GM13976 (cell line): ENCODE results near the gene SEBOX.
A peak's percentile ranks its signal among the peaks of the same experiment; 100 is the strongest.

Experiments used
- DNase-seq: peaks from one replicate; pipeline ENCODE4 v3.0.0; 2012; ENCODE audit warnings: low spot score
- in situ Hi-C: fragments of 300-500 bp; cut with MboI; formaldehyde crosslinking; loops from one replicate; pipeline ENCODE4 v1.12.0; 2022; ENCODE audit warnings: low sequenced_read_pairs, mixed read lengths, inconsistent platforms; ENCODE audit not compliant: unreplicated experiment
- TF ChIP-seq, protein P1 (sequence below): IDR thresholded peaks from 2 replicates; pipeline ENCODE4 v1.5.1; 2012; ENCODE audit warnings: borderline replicate concordance, mild to moderate bottlenecking; ENCODE audit not compliant: insufficient read depth; ENCODE audit errors: extremely low read depth, missing control alignments, control extremely low read depth

SEBOX gene

DNA sequence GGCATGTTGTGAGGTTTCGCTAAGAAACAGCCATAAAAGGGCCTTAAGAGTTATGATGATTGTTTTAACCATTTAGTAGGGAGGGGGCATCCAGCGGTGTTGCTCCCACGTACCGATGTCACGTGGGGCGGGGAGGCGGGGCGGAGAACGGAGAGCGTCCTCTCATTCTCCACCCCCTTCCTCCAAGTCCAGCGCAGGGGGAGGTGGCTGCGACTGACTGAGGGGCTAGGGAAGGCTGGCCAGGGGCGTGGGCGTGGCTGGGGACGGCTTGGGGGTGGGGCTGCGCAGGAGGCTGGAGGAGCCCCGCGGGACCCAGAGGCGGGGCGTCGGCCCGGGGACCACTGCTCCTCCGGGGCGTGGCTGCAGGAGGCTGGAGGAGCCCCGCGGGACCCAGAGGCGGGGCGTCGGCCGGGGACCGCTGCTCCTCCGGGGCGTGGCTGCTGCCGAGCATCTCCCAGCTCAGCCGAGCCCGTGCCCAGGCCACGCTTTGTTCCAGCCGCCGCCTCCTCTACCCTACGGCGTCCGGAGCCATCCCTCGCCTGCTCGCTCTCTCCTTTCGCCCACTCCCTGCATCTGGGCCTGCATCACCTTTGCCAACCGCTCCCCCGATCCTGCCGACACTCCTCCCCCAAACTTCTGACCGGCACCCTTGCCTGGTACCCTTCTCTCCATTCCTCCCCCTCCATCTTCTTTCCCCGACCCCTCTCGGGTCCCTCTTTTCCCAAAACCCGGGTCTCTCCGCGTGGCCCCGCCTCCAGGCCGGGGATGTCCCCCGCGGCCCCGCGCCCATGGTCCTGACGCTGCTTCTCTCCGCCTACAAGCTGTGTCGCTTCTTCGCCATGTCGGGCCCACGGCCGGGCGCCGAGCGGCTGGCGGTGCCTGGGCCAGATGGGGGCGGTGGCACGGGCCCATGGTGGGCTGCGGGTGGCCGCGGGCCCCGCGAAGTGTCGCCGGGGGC lies 6.5 kb upstream of the SEBOX start, which contains the start of gene SARM1:
Gene SARM1 (plus strand): TSS at position 450 of the 958 bp plus-strand sequence. CDS start 339 bp downstream, at position 789.
- TF ChIP-seq, protein P1, sequence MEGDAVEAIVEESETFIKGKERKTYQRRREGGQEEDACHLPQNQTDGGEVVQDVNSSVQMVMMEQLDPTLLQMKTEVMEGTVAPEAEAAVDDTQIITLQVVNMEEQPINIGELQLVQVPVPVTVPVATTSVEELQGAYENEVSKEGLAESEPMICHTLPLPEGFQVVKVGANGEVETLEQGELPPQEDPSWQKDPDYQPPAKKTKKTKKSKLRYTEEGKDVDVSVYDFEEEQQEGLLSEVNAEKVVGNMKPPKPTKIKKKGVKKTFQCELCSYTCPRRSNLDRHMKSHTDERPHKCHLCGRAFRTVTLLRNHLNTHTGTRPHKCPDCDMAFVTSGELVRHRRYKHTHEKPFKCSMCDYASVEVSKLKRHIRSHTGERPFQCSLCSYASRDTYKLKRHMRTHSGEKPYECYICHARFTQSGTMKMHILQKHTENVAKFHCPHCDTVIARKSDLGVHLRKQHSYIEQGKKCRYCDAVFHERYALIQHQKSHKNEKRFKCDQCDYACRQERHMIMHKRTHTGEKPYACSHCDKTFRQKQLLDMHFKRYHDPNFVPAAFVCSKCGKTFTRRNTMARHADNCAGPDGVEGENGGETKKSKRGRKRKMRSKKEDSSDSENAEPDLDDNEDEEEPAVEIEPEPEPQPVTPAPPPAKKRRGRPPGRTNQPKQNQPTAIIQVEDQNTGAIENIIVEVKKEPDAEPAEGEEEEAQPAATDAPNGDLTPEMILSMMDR: no peak
- in situ Hi-C loops: loop anchor here (10.0 kb wide), 1 partner anchor 63 kb away; no protein-coding TSS in a partner anchor

DNA sequence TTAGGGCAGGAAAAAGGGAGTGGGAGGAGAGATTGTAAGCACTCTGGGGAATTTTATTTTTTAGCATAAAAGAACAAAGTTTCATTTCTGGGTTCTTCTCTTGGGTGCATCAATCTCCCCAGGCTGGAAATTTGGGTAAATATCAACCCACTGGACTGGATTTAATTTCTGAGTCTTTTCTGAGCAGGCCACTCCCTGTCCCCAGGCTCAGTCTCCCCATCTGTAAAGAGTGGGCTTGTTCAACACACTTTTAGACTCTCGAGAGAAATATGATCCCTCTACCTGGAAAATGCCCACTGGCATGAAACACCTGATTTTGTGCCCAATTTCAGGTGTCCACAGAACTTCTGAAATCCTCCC lies 5.7 kb upstream of the SEBOX start:
- DNase-seq: no peak
- in situ Hi-C loops: loop anchor here (10.0 kb wide), 1 partner anchor 64 kb away; no protein-coding TSS in a partner anchor
- TF ChIP-seq, protein P1: no peak

More for the DNA sequence above, 6.5 kb upstream of the SEBOX start, which contains the start of gene SARM1:
- peak; percentile 96 for DNase-seq

DNA sequence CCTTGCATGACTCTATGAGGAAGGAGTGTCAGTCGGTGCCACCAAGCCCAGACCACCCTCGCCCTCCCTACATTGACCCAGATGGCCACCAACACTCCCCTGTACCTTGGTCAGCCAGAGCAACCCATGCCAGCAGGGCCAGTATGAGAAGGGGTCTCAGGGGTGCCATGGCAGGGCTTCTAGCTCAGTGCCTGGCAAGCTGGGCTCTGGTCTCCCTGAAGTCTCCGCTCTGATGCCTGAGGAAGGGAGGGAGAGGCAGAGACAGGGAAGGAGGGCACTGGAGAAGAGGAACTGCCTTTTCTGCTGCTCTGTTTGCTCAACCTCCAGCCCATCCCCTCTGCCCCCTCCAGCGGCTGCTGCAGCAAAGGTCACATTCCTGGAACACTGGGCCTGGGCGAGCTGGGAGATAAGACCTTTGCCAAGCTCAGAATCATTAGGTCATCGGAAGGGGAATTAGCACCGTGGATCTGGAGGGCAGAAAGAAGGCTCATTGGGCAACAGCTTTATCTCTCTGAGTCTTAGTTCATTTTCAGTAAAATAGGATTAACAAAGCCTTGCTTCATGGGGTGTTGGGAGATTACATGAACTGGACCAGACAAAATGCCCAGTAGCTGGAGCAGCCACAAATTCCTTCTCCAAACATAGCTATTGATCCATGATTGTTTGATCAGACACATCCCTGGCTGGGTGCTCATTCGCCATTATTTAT lies 5.2 kb upstream of the SEBOX start, which contains the start of gene VTN:
Gene VTN (minus strand): TSS at position 273 of the 709 bp plus-strand sequence. CDS start 104 bp downstream, at position 169.
- in situ Hi-C loops: loop anchor here (10.0 kb wide), 1 partner anchor 65 kb away; no protein-coding TSS in a partner anchor
- TF ChIP-seq, protein P1: no peak

DNA sequence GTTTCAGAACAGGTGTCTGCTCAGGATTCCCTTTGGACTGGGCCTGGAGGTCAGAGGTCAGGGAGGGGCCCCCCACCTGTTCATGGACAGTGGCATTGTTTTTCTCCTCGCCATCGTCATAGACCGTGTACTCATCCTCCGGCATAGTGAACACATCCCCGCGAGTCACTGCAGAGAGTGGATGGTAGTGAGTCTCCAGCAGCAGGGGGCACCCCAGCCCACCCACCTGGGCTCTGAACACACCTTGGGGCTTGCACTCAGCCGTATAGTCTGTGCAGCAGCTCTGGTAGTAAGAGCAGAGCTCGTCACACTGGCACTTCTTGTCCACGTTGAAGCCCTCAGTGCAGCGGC lies 4.7 kb upstream of the SEBOX start:
- TF ChIP-seq, protein P1: no peak
- no peak for DNase-seq
- in situ Hi-C loops: loop anchor here (10.0 kb wide), 1 partner anchor 65 kb away; no protein-coding TSS in a partner anchor

More for the DNA sequence above, 5.2 kb upstream of the SEBOX start, which contains the start of gene VTN:
- DNase-seq: no peak

DNA sequence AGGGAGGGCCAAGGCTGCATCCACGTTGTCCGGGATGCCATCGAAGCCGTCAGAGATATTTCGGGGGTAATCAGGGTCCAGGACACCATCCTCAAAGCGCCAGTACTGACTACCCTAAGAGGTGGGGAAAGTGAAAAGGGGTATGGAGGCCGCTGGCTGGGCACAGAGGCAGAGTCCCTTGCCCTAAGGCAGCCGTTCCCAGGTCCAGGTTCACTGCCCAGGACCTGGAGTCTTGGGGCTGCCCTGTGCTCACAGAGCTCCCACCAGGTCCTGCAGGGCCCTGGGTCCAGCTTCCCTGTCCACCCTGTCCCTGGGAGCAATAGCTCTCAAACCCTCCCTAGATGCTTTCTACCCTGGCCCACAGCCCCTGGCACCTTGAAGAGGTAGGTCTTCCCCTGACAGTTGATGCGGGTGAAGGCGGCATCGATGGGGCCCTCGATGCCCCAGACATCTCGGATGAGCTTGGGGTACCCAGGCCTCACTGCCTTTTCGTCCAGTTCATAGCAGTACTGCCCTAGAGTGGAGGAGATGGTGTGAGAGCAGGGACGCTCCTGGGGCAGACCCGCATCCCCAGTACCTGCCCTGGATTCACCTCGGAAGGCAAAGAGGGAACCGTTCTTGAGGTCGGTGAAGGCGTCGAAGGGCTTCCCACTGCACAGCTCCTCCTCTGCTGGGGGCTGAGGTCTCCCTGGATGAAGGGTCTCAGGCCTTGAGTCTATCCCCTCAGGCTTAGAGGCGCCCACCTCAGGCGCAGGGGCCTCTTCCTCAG lies 4.1 kb upstream of the SEBOX start:
- DNase-seq: no peak

More for the DNA sequence above, 4.1 kb upstream of the SEBOX start:
- TF ChIP-seq, protein P1: no peak
- in situ Hi-C loops: no loop called here
